GM12878 (cell line): ENCODE data around the gene CUEDC1. TPM values are rescaled to one million over a fixed set of nuclear protein-coding genes. Genes with fewer than 3 reads are reported as not detected.

Source experiments
- ATAC-seq: fragments of 200-7000 bp; cut with Tn5 transposase; 3 replicates; pipeline ENCODE4 v1.9.1; 2020; ENCODE audit warnings: mild to moderate bottlenecking, moderate library complexity
- BruUV-seq: library from RNA; stranded (reverse); fragments of 400-500 nt; replicated peaks from 2 replicates; lab custom pipeline; 2021; lab: Mats Ljungman, UMichigan
- CTCF ChIA-PET: fragments of 300-600 bp; sonication (Branson Sonifier 250); formaldehyde crosslinking; extraction: SDS; loops from one replicate; lab custom pipeline; 2021; ENCODE audit warnings: inconsistent platforms; lab: Yijun Ruan, JAX
- POLR2A ChIA-PET: fragments of 350-600 bp; formaldehyde crosslinking; extraction: SDS; loops from one replicate; lab custom pipeline; 2021; ENCODE audit warnings: inconsistent platforms; lab: Charles Lee
- RAD21 ChIA-PET: fragments of 300-600 bp; sonication (Branson Sonifier 250); formaldehyde crosslinking; loops from one replicate; lab custom pipeline; 2023; ENCODE audit warnings: antibody characterized with exemption; ENCODE audit not compliant: unreplicated experiment; lab: Charles Lee
- SMC1A ChIA-PET: fragments of 300-600 bp; sonication (Branson Sonifier 250); formaldehyde crosslinking; loops from one replicate; lab custom pipeline; 2023; ENCODE audit not compliant: unreplicated experiment, uncharacterized antibody; lab: Charles Lee
- DNase-seq: peaks from one replicate; pipeline ENCODE4 v3.0.0-alpha.2; 2011; ENCODE audit warnings: low read depth, low spot score
- FAIRE-seq: peaks from 3 replicates; lab custom pipeline; 2011; peaks lifted over from hg19 to GRCh38; lab: Jason Lieb, UNC
- H2AFZ ChIP-seq: 2 replicates; pipeline ENCODE4 v1.6.0; 2011; ENCODE audit warnings: low read depth, low read length, control low read depth; ENCODE audit not compliant: control insufficient read depth
- H3K27ac ChIP-seq: 2 replicates; pipeline ENCODE4 v1.5.1; 2011; ENCODE audit warnings: control low read depth; ENCODE audit not compliant: control insufficient read depth, insufficient read depth
- H3K27me3 ChIP-seq, 2 experiments: replicated peaks in 1 of 2; 2 replicates each; pipeline versions ENCODE4 v1.6.0 to v1.6.1; 2011; ENCODE audit warnings: low read length in 1 of 2; ENCODE audit not compliant: control insufficient read depth in 2 of 2, insufficient read depth in 2 of 2
- H3K36me3 ChIP-seq, 2 experiments: 2 replicates each; pipeline ENCODE4 v1.5.1; 2011; ENCODE audit warnings: low read length in 1 of 2; ENCODE audit not compliant: control insufficient read depth in 2 of 2, insufficient read depth in 2 of 2
- H3K4me1 ChIP-seq: 2 replicates; pipeline ENCODE4 v1.6.1; 2011; ENCODE audit warnings: mild to moderate bottlenecking, low read length, moderate library complexity, mixed read lengths; ENCODE audit not compliant: control insufficient read depth, insufficient read depth
- H3K4me2 ChIP-seq: 2 replicates; pipeline ENCODE4 v1.6.0; 2011; ENCODE audit warnings: control low read depth; ENCODE audit not compliant: control insufficient read depth, insufficient read depth
- H3K4me3 ChIP-seq: fragments of 200-600 bp; sonication (generic); 2 replicates; pipeline ENCODE4 v1.5.1; 2016
- H3K79me2 ChIP-seq: 2 replicates; pipeline ENCODE4 v1.6.0; 2011; ENCODE audit warnings: low read length; ENCODE audit not compliant: control insufficient read depth, insufficient read depth
- H3K9ac ChIP-seq: 2 replicates; pipeline ENCODE4 v1.8.0; 2011; ENCODE audit warnings: low read length, control low read depth, mixed read lengths; ENCODE audit not compliant: control insufficient read depth, insufficient read depth
- H3K9me3 ChIP-seq: replicated peaks from 3 replicates; pipeline ENCODE4 v1.5.1; 2011; ENCODE audit warnings: mild to moderate bottlenecking, low read length; ENCODE audit not compliant: control insufficient read depth, insufficient read depth
- H4K20me1 ChIP-seq: 2 replicates; pipeline ENCODE4 v1.6.0; 2011; ENCODE audit not compliant: control insufficient read depth, insufficient read depth
- ASH2L ChIP-seq: fragments of 300-600, 200-600 bp; sonication (generic); IDR thresholded peaks from 2 replicates; pipeline ENCODE4 v1.6.1; 2017; ENCODE audit warnings: low read depth, mild to moderate bottlenecking, borderline replicate concordance
- BCL3 ChIP-seq: IDR thresholded peaks from 2 replicates; pipeline ENCODE4 v1.6.1; 2011; ENCODE audit warnings: borderline replicate concordance, low read depth, mild to moderate bottlenecking, moderate library complexity, low read length; ENCODE audit not compliant: insufficient read depth, poor library complexity, severe bottlenecking
- FOXM1 ChIP-seq: IDR thresholded peaks from 2 replicates; pipeline ENCODE4 v1.6.1; 2012; ENCODE audit warnings: low read depth, mild to moderate bottlenecking, inconsistent platforms, low read length, moderate library complexity
- KDM1A ChIP-seq: fragments of 200-600 bp; sonication (generic); IDR thresholded peaks from 2 replicates; pipeline ENCODE4 v1.6.1; 2016; ENCODE audit warnings: borderline replicate concordance
- MEF2A ChIP-seq: IDR thresholded peaks from 2 replicates; pipeline ENCODE4 v1.6.1; 2011; ENCODE audit warnings: low read depth, mild to moderate bottlenecking, low read length, moderate library complexity; ENCODE audit not compliant: insufficient read depth
- MTA3 ChIP-seq: IDR thresholded peaks from 2 replicates; pipeline ENCODE4 v1.6.1; 2012; ENCODE audit warnings: low read length, inconsistent platforms, borderline replicate concordance
- NR2F1 ChIP-seq: fragments of 450-650 bp; conservative IDR thresholded peaks from 2 replicates; pipeline ENCODE4 v1.6.1; 2017; ENCODE audit warnings: mild to moderate bottlenecking
- NRF1 ChIP-seq: conservative IDR thresholded peaks from 2 replicates; pipeline ENCODE4 v1.6.1; 2011; ENCODE audit warnings: mild to moderate bottlenecking, low read depth, low read length, improper control_type of control experiment
- POLR2A ChIP-seq: IDR thresholded peaks from 2 replicates; pipeline ENCODE4 v1.6.1; 2011; ENCODE audit warnings: low read depth, mild to moderate bottlenecking, low read length
- POLR2AphosphoS2 ChIP-seq: IDR thresholded peaks from 2 replicates; pipeline ENCODE4 v1.6.1; 2011; ENCODE audit warnings: low read depth, mild to moderate bottlenecking, low read length, improper control_type of control experiment, moderate library complexity
- RAD21 ChIP-seq: IDR thresholded peaks from 2 replicates; pipeline ENCODE4 v1.6.1; 2011; ENCODE audit warnings: mild to moderate bottlenecking, low read depth, low read length, moderate library complexity; ENCODE audit not compliant: insufficient read depth
- SKIL ChIP-seq: fragments of 450-650 bp; IDR thresholded peaks from 2 replicates; pipeline ENCODE4 v1.6.1; 2017; ENCODE audit warnings: mild to moderate bottlenecking, low read depth, inconsistent platforms; ENCODE audit not compliant: poor library complexity, severe bottlenecking
- SMC3 ChIP-seq: IDR thresholded peaks from 2 replicates; pipeline ENCODE4 v1.6.1; 2011; ENCODE audit warnings: low read length, improper control_type of control experiment, borderline replicate concordance
- SREBF2 ChIP-seq: IDR thresholded peaks from 2 replicates; pipeline ENCODE4 v1.6.1; 2012; ENCODE audit warnings: mild to moderate bottlenecking, low read length
- TARDBP ChIP-seq: IDR thresholded peaks from 2 replicates; pipeline ENCODE4 v1.6.1; 2016; ENCODE audit warnings: borderline replicate concordance
- ZBED1 ChIP-seq: IDR thresholded peaks from 2 replicates; pipeline ENCODE4 v1.6.1; 2016; ENCODE audit warnings: borderline replicate concordance
- WGBS: methylation state at CpG from one replicate; pipeline ENCODE4 v1.1.6; 2016; ENCODE audit warnings: low lambda C conversion rate; ENCODE audit not compliant: insufficient replicate concordance, insufficient coverage; ENCODE audit errors: missing lambda C conversion rate; 5-methylcytosine and 5-hydroxymethylcytosine counted together
- in situ Hi-C: fragments of 300-500 bp; cut with MboI; formaldehyde crosslinking; loops from 9 replicates; pipeline ENCODE4 v1.14.3; 2018; ENCODE audit warnings: mixed read lengths
- intact Hi-C: fragments of 100-400 bp; cut with micrococcal nuclease; formaldehyde crosslinking; loops from one replicate; pipeline ENCODE4 v1.14.2; 2022; ENCODE audit not compliant: unreplicated experiment
- polyA plus RNA-seq, 11 experiments: library from polyadenylated mRNA; depleted of rRNA in 4 of 11; unstranded in 6 of 11; stranded (reverse) in 5 of 11; fragments of >200 nt; fragmentation: Nextera tagmentation in 4 of 11; fragmentation: Illumina TruSeq in 1 of 11; extraction: Ambion mirVana in 4 of 11; extraction: Trizol in 1 of 11; gene quantifications; 1 replicate in 1 of 11; 2 replicates in 10 of 11; pipeline versions ENCODE4 v1.2.1 to v1.2.3, GENCODE V29; 2011 to 2016; ENCODE audit warnings: inconsistent platforms in 2 of 11, missing spikeins in 2 of 11, low read depth in 1 of 11
- total RNA-seq, 4 experiments: library from RNA; depleted of rRNA in 3 of 4; stranded (reverse); fragments of >200 nt in 3 of 4; fragmentation: Illumina TruSeq in 1 of 4; extraction: Trizol in 1 of 4; gene quantifications; 2 replicates each; pipeline versions ENCODE4 v1.2.1 to v1.2.3, GENCODE V29; 2013 to 2021

CUEDC1 gene
- total and polyA plus RNA-seq, 10 of the 15 experiments (the other 5 are each of a cell fraction or from before 2014, with no cell fraction given), result 0.24 to 7.4 (median 1.8) TPM

- ChIA-PET CTCF (interaction anchor here (0.6 to 19.6 kb wide), 19 partner anchors 11 to 162 kb away, joined by 3 to 708 read pairs (median 5); partner anchors contain the start of genes MRPS23 and SRSF1), RAD21 (interaction anchor here (0.7 to 12.2 kb wide), 12 partner anchors 9 to 137 kb away, joined by 3 to 239 read pairs (median 4); partner anchors contain the start of gene SRSF1), POLR2A (interaction anchor here (0.6 to 1.8 kb wide), 5 partner anchors 9 to 137 kb away, joined by 3 to 9 read pairs (median 6); partner anchors contain the start of gene SRSF1), SMC1A (interaction anchor here (0.9 to 12.0 kb wide), 15 partner anchors 9 to 145 kb away, joined by 3 to 341 read pairs (median 11); partner anchors contain the start of gene SRSF1)
- peaks cover 22% of the 10 kb centered on the region for H3K4me1 ChIP-seq
- no peak overlapping the region for H3K4me2 ChIP-seq
- H3K9ac ChIP-seq, result no peak overlapping the region
- DNase-seq (no peak), FAIRE-seq (peak; percentile 68), ATAC-seq (peak; percentile 87)
- H4K20me1 ChIP-seq, result no peaks in the 10 kb centered on the region
- H3K4me3 ChIP-seq, result no peak overlapping the region
- peaks cover 4% of the 10 kb centered on the region for H3K79me2 ChIP-seq
- no peak overlapping the region for H2AFZ ChIP-seq
- in situ Hi-C loops (loop anchor here (5.0 to 10.0 kb wide), 2 partner anchors 101 to 143 kb away; partner anchors contain the start of gene MRPS23), intact Hi-C loops (loop anchor here (1.0 to 2.0 kb wide), 2 partner anchors 103 to 137 kb away; no protein-coding TSS in a partner anchor)
- 26% methylated on average over 4 of the region's 4 CpGs for WGBS
- H3K36me3 ChIP-seq, result peaks cover 0 to 21% of the 10 kb centered on the region in 2 experiments; a peak in 3 of 4 replicates
- no peak overlapping the region for H3K27ac ChIP-seq
- H3K27me3 ChIP-seq, result no peaks in the 10 kb centered on the region
- BruUV-seq, result no TSS peak
- no peaks in the 10 kb centered on the region for H3K9me3 ChIP-seq
- TF ChIP-seq RAD21 (peak; percentile 83), MTA3 (peak; percentile 54), SREBF2 (no peak), MEF2A (no peak), SMC3 (peak; percentile 63; the same call in 1 of the 2 replicates), ZBED1 (no peak), TARDBP (0 out of 2 replicates have a peak, but pooled peaks have one; percentile 55), NRF1 (no peak), SKIL (no peak), NR2F1 (no peak), KDM1A (no peak), ASH2L (no peak), POLR2A (peak; percentile 81), BCL3 (peak; percentile 29), FOXM1 (peak; percentile 19; the same call in 1 of the 2 replicates), POLR2AphosphoS2 (0 out of 2 replicates have a peak, but pooled peaks have one; percentile 37)
These were observed 40.1 kb upstream of the CUEDC1 start for GRCh38 chr17:57995076-57995956.
